Activated CD8-positive, alpha-beta memory T cell treated with anti-CD3 and anti-CD28 coated beads for 24 hours (primary cell): ENCODE measurements around the gene DNAJB1.
"Not testable (repeated sequence)": the region's sequence is repeated elsewhere in the genome, so short reads cannot be mapped to it uniquely, and the experiment has no call there.

Source experiments
- DNase-seq: peaks from one replicate; pipeline ENCODE4 v3.0.0-alpha.2; 2020

DNAJB1 gene

DNA sequence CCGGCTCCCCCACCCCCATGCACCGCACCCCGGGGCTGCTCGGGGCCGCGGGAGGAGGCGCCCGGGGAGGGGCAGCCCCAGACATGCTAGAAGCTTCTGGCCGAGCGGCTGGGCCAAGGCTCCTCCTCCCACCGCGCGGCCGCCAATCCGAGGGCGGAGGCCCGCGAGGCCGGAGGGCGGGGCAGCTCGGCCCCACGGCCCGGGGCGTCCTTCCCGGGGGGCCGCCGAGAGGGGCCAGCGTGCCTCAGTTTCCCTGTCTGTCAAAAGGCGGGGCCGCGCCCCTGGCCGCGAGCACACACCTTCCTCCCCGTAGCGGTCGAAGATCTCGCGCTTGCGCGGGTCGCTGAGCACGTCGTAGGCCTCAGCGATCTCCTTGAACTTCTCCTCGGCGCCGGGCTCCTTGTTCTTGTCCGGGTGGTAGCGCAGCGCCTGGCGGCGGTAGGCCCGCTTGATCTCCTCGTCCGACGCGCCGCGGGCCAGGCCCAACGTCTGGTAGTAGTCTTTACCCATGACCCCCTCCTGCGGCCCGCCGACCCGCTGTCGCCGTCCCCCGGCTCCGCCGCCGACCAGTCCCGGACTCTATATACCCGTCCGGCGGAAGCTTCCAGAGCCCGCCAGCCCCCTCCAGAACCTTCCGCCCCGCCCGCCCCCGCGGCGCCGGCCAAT, at the start of gene DNAJB1:
Gene DNAJB1, minus strand, starts transcription at position 558 of the 666 bp plus-strand sequence. Its CDS starts 48 bp downstream, at position 510.
- no peak for DNase-seq

DNA sequence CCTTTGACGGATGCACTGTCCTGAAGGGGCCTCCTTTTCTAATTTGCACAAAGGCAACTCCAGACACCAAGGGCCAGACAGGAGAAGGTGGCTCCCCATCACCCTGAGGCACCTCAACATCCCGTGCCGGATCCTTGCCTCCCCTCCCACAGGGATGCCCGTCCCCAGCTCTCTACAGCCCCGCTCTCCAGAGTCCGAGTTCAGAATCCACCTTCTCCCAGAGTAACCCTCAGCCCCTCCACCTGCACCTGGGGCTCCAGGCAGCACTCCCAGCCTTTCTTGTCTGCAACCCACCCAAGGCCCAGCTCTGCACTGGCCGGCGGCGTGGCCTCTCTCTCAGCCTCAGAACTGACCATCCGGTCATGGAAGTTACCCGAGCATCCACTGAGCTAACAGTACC, 48.9 kb upstream of the DNAJB1 start:
- DNase-seq, result no peak

DNA sequence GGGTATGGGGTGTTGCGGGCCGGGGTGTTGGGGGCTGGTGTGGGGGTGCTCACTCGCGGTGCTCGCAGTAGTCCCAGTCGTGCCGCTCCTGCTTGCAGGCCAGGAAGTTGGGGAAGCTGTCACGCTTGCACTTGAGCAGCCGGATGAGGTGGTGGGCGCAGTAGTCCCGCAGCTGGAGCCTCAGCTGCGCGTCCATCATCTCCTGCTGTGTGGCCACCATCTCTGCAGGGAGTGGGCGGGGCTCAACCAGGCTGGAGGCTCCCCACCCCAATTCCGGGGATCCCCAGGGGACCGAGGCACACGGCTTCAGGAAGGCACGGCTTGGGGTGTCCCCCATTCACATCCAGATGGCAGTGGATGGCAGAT, 48.5 kb upstream of the DNAJB1 start:
- no peak for DNase-seq

DNA sequence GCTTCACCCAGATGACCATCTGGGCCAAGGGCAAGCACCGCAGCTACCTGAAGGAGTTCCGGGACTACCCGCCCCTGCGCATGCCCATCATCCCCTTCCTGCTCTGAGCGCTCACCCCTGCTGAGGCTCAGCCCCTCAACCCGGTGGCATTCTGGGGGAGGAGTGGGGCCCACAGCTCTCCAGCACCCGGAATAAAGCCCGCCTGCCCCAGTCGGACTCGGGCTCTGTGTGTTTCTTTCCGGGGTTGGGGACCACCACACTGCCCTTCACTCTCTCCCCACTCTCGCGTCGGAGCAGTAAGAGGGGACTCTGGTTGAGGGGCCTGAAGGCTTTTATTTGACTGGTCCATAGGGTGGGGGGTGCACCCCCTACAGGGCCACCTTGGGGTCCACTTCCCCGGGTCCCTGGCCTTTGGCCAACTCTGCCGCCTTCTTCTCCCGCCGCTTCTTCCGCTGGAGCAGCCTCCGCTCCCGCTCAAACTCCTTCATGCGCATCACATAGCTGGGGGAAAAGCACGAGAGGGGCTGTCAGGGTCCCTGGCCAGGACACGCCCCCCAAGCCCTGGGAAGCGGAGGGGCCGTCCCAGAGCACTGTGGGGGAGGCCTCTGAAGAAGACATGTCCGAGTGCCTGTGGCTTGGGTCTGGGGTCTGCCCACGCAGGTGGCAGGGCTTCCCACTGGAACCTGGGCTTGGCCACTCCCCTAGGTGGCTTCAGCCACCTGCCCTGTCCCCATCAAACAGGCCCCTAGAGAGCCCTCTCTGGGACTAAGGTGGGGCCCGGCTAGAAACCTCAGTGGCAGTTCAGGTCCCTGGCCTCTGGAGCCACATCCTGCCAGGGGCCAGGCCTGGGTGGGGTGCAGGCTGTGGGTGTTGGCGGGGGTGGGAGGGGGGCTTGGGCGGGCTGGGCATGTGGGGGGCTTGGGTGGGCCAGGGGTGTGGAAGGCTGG, 47.8 kb upstream of the DNAJB1 start:
- DNase-seq, result no peak

DNA sequence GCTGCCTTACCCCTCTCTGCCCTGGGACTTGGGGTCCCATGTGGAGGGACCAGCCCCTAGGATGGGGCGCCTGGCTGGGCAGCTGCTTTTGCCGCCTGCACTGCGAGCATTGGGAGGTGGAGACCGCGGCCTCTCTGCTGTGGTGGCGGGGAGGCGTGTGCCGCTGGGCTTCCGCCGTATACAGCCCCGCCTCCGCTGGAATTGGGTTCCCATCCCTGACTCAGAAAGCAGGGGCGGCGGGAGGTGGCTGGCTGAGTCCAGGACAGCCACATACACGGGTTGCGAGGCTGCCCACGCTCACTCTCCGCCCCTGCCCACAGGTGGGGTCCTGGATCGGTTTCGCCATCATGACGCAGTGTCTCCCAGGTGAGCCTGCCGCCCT, 47.1 kb upstream of the DNAJB1 start:
- no peak for DNase-seq

DNA sequence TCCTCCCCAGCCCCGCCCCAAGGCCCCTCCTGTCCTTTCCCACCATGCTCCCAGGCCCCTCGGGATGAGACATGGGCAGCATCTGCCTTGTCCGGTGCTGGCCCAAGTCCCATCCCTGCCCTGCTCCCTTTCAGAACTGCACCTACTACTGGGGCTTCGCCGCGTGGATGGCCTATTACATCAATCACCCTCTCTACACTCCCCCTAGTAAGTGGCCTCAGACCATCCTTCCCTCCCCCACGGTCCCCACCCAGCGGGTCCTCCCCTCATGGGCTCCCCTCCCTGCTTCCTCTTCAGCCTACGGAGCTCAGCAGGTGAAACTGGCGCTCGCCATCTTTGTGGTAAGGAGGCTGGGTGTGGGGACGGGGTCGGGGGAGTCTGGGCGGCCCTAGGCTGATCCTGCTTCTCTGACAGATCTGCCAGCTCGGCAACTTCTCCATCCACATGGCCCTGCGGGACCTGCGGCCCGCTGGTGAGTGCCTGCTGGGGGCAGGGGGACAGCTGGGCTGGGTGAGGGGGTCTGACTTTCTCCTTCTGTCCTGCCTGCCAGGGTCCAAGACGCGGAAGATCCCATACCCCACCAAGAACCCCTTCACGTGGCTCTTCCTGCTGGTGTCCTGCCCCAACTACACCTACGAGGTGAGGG, 46.6 kb upstream of the DNAJB1 start:
- not testable (repeated sequence) for DNase-seq

DNA sequence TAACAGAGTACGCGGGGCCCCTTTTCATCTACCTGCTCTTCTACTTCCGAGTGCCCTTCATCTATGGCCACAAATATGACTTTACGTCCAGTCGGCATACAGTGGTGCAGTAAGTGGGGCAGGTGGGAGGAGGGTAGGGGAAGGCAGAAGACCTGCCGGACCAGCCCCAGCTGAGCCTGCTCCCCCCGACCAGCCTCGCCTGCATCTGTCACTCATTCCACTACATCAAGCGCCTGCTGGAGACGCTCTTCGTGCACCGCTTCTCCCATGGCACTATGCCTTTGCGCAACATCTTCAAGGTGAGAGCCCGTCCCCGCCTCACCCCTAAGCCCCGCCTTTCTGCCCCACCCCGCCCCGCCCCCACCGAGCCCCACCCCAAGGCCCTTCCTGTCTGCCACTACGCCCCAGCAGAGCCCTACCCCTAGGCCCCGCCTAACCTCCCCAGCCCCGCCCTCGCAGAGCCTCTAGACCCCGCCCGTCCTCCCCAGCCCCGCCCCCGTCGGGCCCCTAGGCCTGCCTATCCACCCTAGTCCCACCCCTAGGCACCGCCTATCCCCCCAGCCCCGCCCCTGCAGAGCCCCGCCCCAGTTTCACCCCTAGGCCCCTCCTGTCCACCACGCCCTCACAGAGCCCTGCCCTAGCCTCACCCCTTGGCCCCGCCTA, 45.9 kb upstream of the DNAJB1 start:
- no peak for DNase-seq

DNA sequence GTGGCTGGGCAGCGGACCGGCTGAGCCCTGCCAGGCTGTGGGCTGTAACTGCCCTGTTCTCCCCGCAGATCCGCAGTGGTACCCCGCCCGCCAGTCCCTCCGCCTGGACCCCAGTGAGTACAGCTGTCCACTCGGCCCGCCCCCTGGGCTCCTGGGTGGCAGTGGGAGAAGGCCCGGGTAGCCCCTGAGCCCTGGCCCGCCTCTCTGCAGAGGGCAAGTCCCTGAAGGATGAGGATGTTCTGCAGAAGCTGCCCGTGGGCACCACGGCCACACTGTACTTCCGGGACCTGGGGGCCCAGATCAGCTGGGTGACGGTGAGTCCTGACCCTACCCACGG, 45.4 kb upstream of the DNAJB1 start:
- no peak for DNase-seq

DNA sequence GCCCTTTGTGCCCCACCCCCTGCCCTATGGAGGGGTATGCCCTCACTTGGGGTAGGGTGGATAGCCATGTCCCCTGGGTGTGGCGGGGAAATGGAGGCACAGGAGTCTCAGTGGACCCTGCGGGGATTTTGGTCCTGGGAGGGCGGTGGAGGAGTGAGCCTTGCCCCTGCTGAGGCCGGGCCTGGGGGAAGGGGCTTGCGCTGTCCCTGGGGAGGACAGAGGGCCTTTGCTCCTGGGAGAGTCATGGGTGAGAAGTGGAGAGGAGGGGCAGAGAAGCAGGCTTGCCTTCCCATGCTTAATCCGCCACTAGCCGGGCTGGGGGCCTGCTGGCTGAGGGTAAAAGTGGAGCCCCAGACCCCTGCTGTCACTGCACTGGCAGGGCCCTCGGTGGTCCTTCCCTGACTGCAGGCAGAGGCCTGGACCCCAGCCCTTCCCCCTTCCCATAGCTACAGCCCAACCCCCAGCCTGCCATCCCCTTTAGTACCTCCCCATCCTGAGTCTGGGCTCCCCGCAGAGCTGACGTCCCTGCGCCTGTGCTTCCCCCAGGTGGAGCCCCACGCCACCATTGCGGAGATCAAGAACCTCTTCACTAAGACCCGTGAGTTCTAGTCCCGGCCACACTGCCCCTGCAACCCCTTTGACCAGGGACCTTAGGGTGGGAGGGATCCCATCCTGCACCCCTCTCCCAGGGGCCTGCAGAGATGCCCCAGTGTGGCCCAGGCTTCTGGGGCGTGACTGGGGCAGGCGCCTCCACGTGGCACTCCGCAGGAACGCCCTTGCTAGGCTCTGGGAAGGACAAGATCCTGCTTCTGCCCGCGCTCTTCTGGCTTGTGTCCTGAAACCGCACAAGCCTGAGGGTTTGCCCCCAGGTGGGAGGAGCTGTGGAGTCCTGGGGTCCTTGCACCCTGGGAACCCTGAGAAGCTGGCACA, 44.7 kb upstream of the DNAJB1 start:
- DNase-seq, result no peak

DNA sequence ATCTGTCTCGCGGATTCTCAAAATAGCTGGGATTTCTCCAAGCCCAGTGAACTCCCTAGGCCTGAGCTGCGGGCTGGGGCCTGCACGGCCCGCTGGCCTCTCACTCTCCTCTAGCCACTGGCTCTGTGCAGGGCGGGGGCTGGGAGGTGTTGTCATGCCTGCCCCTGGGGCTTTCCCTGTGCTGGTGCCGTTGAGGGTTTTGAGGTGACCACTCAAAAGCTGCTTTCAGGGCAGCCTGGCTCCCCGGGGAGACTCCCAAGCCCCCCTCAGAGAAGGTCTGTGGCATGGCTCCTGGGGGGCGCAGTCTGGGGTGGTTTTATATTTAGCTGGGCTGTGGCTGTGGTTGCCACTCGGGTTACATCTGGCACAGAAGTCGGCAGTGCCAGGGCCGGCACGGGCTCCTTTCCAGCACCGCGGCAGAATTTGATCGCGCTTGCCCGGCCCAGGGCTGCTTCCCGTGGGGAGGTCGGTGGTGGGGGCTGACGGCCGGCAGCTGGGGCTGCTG, 43.7 kb upstream of the DNAJB1 start:
- DNase-seq, result no peak

DNA sequence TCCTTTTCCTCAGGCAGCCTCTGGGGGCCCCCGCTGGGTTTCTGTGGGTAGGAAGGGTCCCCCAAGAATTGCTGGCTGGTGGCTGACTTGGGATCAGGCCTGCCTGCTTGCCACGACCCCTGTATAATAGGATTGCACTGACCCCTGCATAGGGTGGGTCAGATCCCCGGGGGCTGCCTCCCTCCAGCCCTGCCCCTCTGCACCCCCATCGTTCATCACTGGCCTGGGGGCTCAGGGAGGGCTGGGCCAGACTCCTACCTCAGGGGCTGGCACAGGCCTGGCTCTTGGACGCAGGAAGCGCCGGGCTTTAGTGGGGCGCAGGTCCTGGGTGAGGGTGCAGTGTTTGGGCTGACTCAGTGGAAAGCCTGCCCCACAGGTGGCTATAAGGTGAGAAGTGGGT, 43.1 kb upstream of the DNAJB1 start:
- no peak for DNase-seq

DNA sequence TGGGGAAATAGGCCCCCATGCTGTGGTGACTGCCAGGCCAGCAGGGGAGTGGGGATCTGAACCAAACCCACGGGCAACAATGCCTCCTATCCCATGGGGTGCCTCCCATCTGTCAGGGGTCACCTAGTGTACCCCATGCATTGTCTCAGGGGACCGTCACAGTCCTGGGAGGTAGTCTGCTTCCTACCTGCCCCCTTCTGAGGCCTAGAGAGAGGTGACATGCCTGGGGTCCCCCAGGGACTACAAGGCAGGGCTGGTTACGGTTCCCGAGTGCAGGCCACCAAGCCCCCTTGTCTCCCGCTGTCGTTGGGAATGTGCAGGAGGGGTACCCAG, 42.5 kb upstream of the DNAJB1 start:
- DNase-seq, result no peak

DNA sequence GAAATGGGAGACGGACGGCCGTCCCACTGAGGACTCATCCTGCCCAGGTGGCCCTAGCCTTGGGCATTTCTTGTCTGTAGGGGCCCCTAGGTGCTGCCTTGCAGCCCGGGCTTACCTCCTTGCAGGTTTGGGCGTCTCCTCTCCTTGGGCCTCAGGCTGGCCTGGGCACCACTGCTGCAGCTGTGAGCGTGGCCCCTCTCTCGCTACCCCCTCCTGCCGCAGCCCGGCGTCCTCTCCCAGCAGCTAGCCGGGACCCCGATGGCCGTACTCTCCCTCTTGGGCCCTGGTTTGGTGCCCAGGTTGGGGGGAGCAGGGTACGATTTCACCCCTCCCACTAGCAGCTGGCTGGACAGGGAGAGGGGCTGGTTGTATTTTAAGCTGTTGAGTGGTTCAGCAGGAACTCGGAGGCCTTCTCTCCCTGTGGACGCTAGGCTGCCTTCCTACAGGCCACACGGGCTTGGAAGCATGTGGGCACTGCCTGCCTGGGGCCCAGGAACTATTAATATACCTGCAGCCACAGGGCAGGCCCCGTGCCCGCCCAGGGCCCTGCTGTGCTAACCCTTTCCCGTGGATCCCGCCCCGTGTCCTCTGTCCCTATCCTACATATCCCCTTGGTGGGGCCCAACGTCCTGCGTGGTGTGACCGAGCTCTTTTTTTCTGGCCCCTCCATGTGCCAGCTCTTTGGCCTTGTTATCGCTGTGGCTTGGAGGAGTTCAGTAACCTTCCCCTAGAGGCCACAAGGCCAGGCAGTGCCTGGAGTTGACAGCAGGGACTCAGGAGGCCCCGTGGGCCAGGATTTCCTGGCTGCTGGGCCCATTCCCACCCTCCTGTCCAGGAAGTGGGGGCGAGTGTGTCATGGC, 41.9 kb upstream of the DNAJB1 start:
- DNase-seq, result no peak

DNA sequence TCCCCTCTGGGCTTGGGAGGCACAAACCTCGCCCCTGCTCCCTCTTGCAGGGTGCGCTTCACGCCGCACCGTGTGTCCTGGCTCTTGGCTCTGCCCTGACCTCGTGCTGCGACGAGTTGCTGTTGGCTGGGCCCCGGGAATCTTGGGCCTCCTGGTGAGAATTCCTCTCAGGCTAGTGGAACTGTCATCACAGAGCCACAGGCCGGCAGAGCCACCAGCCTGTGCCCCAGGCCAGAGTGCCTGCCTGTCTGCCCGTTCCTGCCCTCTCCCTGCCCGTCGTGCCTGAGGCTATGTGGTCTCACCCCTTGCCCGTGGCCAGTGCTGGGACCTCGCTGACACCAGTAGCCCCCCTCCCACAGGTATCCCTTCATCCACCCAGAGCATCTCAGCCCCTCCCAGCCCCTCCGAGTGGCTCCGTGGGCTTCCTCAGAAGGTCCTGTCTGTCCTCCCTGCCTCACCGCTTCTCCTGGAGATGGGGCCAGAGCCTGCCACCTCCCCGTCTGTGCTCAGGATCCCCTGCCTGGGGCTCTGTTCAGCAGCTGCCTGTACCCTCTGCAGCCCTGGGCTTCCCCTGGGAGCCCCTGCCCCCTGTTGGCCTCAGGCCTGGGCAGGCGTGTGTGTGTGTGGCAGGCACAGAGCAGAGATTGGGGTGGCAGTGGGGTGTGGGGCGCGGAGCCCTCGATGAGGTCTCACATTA, 40.3 kb upstream of the DNAJB1 start:
- no peak for DNase-seq

DNA sequence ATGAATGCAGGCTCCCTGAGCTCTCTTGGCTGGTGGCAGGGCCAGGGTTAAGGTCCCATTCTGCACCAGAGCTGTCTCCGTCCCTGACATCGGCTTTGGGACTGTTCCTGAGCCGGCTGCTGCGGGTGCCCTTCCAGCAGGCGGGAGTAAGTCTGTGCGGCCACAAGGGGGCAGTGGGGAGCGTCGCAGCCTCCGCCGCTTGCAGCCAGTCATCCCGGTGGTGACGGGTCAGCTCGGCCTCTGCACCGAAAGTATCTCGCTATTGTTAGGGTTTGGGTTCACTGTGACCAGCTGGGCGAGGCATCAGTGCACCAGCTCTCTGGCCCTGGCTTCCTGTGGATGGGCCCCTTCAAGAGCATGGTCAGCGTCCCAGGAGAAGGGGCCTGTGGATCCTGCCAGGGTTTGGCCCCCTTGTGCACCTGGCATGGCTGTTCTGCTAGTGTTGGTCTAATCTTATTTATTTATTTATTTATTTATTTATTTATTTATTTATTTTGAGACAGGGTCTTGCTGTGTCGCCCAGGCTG, 38.5 kb upstream of the DNAJB1 start:
- peak; percentile 89 for DNase-seq

DNA sequence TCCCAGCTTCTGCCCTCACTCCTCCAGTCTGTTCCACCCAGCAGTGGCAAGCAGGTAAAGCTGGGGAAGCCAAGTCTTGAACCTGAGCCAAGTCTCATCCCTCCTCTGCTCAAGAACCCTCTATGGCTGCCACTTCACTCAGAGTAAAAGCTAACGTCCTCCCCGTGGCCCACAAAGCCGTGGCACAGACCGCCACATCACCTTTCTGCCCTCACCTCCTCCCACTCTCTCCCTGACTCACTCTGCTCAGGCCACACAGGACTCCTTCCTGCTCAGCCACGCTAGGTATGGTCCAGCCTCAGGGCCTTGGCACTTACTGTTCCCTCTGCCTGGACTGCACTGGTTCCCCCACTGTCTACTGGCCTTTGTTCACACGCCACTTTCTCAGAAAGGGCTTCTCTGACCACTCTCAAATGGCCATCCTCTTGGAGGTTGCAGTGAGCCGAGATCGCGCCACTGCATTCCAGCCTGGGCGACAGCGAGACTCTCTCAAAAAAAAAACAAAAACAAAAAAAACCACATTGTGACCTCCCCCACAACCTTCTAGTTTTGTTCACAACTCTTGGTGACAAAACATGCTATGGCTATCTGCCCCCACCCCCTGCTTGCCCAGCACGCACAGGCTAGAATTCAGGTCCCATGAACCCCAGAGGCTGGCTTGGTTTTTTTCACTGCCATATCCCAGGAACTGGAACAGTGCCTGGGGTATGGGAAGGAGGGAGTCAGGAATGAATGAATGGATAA, 37.9 kb upstream of the DNAJB1 start:
- no peak for DNase-seq

DNA sequence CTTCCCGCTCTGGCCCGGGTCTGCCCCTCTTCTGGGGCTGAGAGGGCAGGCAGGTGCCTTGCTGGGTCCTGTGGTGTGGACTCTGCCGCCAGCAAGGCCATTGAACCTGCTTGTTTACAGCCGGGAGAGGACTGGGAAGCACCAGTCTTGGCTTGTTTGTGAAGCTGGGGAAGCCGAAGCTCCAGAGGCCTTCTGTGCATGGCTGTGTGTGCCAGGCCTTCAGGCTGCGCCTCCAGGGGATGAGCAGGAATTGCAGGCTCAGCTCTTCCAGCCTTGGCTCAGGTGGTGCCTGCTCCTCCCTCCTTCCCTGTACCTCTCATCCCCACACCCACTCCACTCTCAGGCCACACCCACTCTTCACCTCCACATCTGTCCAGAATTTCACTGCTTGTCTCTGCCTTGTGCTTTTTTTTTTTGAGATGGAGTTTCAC, 36.2 kb upstream of the DNAJB1 start:
- DNase-seq, result no peak

DNA sequence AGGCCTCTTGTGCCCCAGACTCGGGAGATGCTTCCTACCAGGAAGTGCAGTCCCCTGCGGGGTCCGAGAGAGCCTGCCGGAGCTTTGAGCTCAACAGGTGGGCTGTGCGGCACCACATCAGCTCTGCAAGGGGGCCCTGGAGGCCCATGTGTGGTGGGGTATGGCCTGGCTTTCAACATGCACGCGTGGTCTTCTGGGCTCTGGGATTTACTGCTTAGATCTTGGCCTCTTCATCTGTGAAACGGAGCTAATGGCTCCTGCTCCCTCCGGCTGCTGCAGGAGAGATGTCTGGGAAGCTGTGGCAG, 35.7 kb upstream of the DNAJB1 start:
- no peak for DNase-seq

DNA sequence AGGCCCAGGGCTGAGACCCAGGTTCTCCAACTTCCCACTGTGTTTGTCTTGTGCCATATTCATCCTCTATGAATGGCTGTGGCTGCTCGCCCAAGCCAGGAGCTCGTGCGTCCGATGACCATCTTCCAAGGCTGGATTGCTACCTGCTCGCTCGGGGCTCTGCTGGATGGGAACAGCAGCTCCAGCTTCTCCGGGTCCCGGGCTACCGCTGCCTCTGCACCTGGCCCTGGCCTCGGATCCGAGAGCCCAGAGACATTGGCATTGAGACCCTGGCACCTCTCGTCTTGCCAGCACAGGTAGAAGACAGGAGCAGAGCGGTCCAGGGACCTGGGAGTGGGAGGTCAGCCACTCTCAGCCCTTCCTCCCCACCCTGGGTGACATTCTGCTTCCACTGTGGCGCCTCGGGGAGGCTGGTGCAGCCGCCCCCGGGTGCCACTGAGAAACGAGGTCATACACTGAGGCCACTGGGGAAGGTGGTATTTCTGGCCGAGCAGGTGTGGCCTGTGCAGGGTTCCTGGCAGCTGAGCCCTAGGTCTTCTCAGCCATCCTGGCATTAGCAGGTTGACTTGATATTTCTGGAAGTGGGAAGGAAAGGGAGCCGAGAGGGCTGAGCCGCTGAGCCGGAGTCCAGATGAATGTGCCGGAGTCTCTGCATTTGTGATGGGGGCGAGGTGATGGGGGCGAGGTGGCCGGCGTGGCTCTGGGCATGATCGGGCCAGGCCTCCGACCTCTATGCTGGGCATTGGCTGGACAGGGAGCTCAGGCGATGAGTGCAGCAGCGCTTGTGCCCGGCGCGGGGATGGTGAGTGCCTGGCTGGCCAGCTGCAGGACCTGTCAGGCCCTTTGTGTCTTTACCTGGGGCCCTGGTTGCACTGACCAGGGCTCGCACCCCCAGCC, 35.1 kb upstream of the DNAJB1 start:
- no peak for DNase-seq
